Measurements from ENCODE around the gene CREBRF.

CREBRF gene

GRCh38 chr5:173055983-173056782 is at the start of gene CREBRF:
Gene CREBRF, plus strand, starts transcription at chr5:173056352. Its CDS starts 24,424 bp downstream, at chr5:173080776.
- TF ChIP-seq, protein P1, sequence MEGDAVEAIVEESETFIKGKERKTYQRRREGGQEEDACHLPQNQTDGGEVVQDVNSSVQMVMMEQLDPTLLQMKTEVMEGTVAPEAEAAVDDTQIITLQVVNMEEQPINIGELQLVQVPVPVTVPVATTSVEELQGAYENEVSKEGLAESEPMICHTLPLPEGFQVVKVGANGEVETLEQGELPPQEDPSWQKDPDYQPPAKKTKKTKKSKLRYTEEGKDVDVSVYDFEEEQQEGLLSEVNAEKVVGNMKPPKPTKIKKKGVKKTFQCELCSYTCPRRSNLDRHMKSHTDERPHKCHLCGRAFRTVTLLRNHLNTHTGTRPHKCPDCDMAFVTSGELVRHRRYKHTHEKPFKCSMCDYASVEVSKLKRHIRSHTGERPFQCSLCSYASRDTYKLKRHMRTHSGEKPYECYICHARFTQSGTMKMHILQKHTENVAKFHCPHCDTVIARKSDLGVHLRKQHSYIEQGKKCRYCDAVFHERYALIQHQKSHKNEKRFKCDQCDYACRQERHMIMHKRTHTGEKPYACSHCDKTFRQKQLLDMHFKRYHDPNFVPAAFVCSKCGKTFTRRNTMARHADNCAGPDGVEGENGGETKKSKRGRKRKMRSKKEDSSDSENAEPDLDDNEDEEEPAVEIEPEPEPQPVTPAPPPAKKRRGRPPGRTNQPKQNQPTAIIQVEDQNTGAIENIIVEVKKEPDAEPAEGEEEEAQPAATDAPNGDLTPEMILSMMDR (IDR thresholded peaks at IDR 0.05; ENCODE audit: insufficient read depth, low read depth, low read length, missing control alignments): no peak
- peak within 1 kb of the TSS; percentile 55 for H3K4me3 ChIP-seq (ENCODE audit: low read length)
- DNase-seq (ENCODE audit: low read depth): peak; percentile 97

DNA sequence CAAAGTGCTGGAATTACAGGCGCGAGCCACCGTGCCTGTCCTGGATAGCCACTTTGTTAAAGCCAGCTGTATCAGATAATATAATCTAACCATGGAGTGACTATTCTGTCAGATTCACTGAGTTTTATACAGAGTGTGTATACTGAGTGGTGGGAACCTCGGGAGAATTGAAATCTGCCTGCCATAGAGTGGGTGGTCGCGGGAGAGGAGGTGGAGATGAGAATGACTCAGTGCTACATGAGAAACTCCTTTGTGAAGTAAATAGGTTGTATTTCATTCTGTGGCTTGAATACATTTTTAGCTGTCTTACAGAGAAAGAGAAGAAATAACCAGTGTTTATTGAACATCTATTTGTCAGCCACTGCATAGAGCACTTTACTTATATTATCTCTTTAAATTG is 46.1 kb upstream of the CREBRF start:
- DNase-seq (ENCODE audit: low read depth): peak; percentile 20
- H3K4me3 ChIP-seq (ENCODE audit: low read length): no peak overlapping the region
- TF ChIP-seq, protein P1 (IDR thresholded peaks at IDR 0.05; ENCODE audit: insufficient read depth, low read depth, low read length, missing control alignments): no peak

DNA sequence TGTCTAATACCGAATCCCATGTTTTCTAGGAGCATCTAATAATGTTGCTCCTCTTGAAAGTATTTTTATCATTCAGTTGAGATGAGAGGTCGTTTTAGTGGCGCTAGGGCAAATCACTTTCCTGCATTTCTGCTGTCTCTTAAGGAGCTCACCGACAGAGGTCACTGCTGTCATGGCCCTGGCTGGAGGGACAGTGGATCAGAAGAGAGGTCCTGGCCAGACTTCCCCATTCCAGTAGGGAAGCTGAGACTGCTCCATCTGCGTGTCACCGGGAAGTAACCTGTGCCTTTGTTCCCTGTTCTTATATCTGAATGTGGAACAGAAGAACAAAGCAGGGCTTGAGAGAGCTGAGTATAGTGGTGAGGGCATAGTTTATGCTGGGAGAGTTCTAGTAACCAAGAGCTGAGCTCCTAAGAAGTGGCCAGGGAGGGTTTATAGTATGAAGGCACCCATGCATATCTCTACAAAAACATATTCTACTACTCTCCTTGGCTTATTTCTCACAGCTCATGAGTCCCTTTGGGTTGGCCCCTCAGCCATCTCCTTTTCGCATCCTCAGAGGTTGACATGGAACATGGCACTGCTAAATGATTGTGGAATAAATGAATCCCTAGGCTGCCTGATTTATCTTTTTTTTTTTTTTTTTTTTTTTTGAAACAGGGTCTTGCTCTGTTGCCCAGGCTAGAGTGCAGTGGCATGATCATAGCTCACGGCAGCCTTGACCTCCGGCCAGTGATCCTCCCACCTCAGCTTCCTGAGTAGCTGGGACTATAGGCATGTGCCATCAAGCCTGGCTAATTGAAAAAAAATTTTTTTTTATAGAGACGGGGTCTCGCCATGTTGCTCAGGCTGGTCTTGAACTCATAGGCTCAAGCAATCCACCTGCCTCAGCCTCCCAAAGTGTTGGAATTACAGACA is 45.3 kb upstream of the CREBRF start:
- TF ChIP-seq, protein P1 (IDR thresholded peaks at IDR 0.05; ENCODE audit: insufficient read depth, low read depth, low read length, missing control alignments): no peak
- no peak for DNase-seq (ENCODE audit: low read depth)
- no peak overlapping the region for H3K4me3 ChIP-seq (ENCODE audit: low read length)

- H3K4me3 ChIP-seq (ENCODE audit: low read length): no peak overlapping the region
- TF ChIP-seq, protein P1 (IDR thresholded peaks at IDR 0.05; ENCODE audit: insufficient read depth, low read depth, low read length, missing control alignments): no peak
- DNase-seq (ENCODE audit: low read depth): no peak
These were observed 44.6 kb upstream of the CREBRF start for GRCh38 chr5:173011566-173011965.

GRCh38 chr5:173012882-173013281 is 43.3 kb upstream of the CREBRF start:
- DNase-seq (ENCODE audit: low read depth): no peak
- TF ChIP-seq, protein P1 (IDR thresholded peaks at IDR 0.05; ENCODE audit: insufficient read depth, low read depth, low read length, missing control alignments): no peak
- no peak overlapping the region for H3K4me3 ChIP-seq (ENCODE audit: low read length)

- TF ChIP-seq, protein P1 (IDR thresholded peaks at IDR 0.05; ENCODE audit: insufficient read depth, low read depth, low read length, missing control alignments): no peak
- H3K4me3 ChIP-seq (ENCODE audit: low read length): no peak overlapping the region
- DNase-seq (ENCODE audit: low read depth): no peak
These were observed 41.5 kb upstream of the CREBRF start for GRCh38 chr5:173014671-173015070.

All from epithelial cell of esophagus (primary cell).